Measurements from ENCODE around the gene VAV2. TPM values are rescaled to one million over a fixed set of nuclear protein-coding genes. Genes with fewer than 3 reads are reported as not detected.
A peak's percentile ranks its signal among the peaks of the same experiment; 100 is the strongest.

VAV2 gene
- total RNA-seq, 1 donor from 2014 or later, result 8.3 TPM

- Histone ChIP-seq H3K9me3 (no peaks in the 10 kb centered on the region), H3K4me3 (no peak overlapping the region), H3K27ac (no peak overlapping the region), H3K36me3 (peaks cover 0 to 13% of the 10 kb centered on the region in 2 donors), H3K4me1 (peaks cover 16% of the 10 kb centered on the region), H3K27me3 (no peaks in the 10 kb centered on the region)
- TF ChIP-seq, protein P1, sequence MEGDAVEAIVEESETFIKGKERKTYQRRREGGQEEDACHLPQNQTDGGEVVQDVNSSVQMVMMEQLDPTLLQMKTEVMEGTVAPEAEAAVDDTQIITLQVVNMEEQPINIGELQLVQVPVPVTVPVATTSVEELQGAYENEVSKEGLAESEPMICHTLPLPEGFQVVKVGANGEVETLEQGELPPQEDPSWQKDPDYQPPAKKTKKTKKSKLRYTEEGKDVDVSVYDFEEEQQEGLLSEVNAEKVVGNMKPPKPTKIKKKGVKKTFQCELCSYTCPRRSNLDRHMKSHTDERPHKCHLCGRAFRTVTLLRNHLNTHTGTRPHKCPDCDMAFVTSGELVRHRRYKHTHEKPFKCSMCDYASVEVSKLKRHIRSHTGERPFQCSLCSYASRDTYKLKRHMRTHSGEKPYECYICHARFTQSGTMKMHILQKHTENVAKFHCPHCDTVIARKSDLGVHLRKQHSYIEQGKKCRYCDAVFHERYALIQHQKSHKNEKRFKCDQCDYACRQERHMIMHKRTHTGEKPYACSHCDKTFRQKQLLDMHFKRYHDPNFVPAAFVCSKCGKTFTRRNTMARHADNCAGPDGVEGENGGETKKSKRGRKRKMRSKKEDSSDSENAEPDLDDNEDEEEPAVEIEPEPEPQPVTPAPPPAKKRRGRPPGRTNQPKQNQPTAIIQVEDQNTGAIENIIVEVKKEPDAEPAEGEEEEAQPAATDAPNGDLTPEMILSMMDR (IDR thresholded peaks at IDR 0.05), result no peak
- TF ChIP-seq POLR2A (IDR thresholded peaks at IDR 0.05) (no peak), POLR2AphosphoS5 (IDR thresholded peaks at IDR 0.05; ENCODE audit: insufficient read depth in 1 of 2, low read depth in 1 of 2) (no peak)
- no peak for DNase-seq (ENCODE audit: extremely low spot score in 2 of 2)
- intact Hi-C loops (cut with DNase I), result no loop called here
These were observed 35.4 kb upstream of the VAV2 start for GRCh38 chr9:134027561-134027960.

- Histone ChIP-seq H3K4me3 (no peak overlapping the region), H3K9me3 (no peaks in the 10 kb centered on the region), H3K27me3 (no peaks in the 10 kb centered on the region), H3K36me3 (peaks cover 0 to 11% of the 10 kb centered on the region in 2 donors), H3K27ac (no peak overlapping the region), H3K4me1 (peaks cover 16% of the 10 kb centered on the region)
- DNase-seq (ENCODE audit: extremely low spot score in 2 of 2), result no peak
- intact Hi-C loops (cut with DNase I), result no loop called here
- TF ChIP-seq POLR2A (IDR thresholded peaks at IDR 0.05) (no peak), POLR2AphosphoS5 (IDR thresholded peaks at IDR 0.05; ENCODE audit: insufficient read depth in 1 of 2, low read depth in 1 of 2) (no peak)
- TF ChIP-seq, protein P1 (IDR thresholded peaks at IDR 0.05), result no peak
These were observed 34.9 kb upstream of the VAV2 start for GRCh38 chr9:134026981-134027380.

- intact Hi-C loops (cut with DNase I), result no loop called here
- H3K27ac ChIP-seq, result no peak overlapping the region
- no peak for DNase-seq (ENCODE audit: extremely low spot score in 2 of 2)
- H3K4me1 ChIP-seq, result peaks cover 16% of the 10 kb centered on the region
- no peaks in the 10 kb centered on the region for H3K9me3 ChIP-seq
- H3K27me3 ChIP-seq, result no peaks in the 10 kb centered on the region
- H3K4me3 ChIP-seq, result peak overlapping the region in 1 of 2 donors; percentile 96
- no peak for TF ChIP-seq POLR2AphosphoS5 (IDR thresholded peaks at IDR 0.05; ENCODE audit: insufficient read depth in 1 of 2, low read depth in 1 of 2)
- TF ChIP-seq POLR2A (IDR thresholded peaks at IDR 0.05), result no peak
- TF ChIP-seq, protein P1 (IDR thresholded peaks at IDR 0.05), result no peak
- H3K36me3 ChIP-seq, result peaks cover 0 to 7% of the 10 kb centered on the region in 2 donors
These were observed 34.5 kb upstream of the VAV2 start for GRCh38 chr9:134026581-134026980.

DNA sequence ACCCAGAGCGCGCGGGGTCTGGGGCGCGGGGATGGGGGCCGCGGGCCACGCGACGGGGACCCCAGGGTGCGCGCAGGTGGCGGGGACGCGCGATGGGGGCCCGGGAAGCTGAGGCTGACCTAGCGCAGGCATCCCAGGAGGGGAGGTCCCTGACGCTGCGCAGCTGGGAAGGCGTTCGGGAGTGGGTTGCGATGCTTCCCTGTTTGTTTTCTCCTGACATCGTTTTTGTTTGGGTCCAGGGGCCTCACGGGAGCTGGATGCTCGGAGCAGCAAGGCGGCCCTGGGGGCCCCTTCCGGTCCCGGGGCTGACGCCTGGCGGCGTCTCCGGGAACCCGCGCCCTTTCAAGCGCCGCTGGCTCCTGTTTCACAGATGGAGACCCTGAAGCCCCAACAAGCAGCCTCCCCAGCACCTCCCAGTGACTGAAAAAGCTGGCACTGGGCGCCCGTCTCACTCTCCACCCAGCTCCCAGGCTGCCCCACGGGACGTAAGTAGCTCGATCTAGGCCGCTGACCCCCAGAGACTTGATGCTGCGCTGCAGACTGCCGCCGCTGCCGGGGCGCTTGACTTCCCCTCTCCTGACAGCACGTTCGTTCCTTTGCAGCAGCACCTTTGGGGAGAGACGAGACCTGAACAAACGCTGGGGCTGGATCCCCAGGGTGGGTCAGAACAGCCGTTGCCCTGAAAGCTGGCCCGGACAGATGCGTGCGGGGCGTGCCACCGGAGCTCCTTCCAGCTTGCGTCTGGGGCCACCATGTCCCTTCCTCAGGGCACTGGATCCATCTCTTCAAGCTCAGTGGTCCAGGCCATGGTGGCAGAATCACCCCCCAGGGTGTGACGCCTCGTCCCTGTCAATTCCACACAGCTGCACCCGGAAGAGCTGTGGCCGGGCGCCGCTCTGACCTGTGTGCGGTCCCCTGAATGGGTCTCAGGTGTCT, 33.8 kb upstream of the VAV2 start:
- no peak for DNase-seq (ENCODE audit: extremely low spot score in 2 of 2)
- intact Hi-C loops (cut with DNase I), result no loop called here
- H3K36me3 ChIP-seq, result no peaks in the 10 kb centered on the region
- peak overlapping the region; percentile 75 to 96 for H3K4me3 ChIP-seq
- H3K9me3 ChIP-seq, result no peaks in the 10 kb centered on the region
- H3K27me3 ChIP-seq, result no peaks in the 10 kb centered on the region
- H3K4me1 ChIP-seq, result peaks cover 16% of the 10 kb centered on the region
- peak overlapping the region; percentile 54 for H3K27ac ChIP-seq
- TF ChIP-seq, protein P1 (IDR thresholded peaks at IDR 0.05), result no peak
- TF ChIP-seq POLR2AphosphoS5 (IDR thresholded peaks at IDR 0.05; ENCODE audit: insufficient read depth in 1 of 2, low read depth in 1 of 2) (no peak), POLR2A (IDR thresholded peaks at IDR 0.05) (no peak)
